GM12872 (cell line): ENCODE data around the gene SLC2A4RG.

ENCODE experiments used
- CTCF ChIP-seq: IDR thresholded peaks from 3 replicates; pipeline ENCODE4 v1.5.1; 2011; ENCODE audit warnings: low read depth, mild to moderate bottlenecking, low read length, moderate library complexity; ENCODE audit not compliant: insufficient read depth

The SLC2A4RG gene

GRCh38 chr20:63742381-63743024 is 2.9 kb downstream of the SLC2A4RG start:
- TF ChIP-seq CTCF, result no peak

GRCh38 chr20:63743210-63743970 is 3.8 kb downstream of the SLC2A4RG start:
- TF ChIP-seq CTCF, result no peak

GRCh38 chr20:63744158-63744557 is 4.6 kb downstream of the SLC2A4RG start:
- no peak for TF ChIP-seq CTCF

GRCh38 chr20:63744574-63745423 is 5.2 kb downstream of the SLC2A4RG start:
- no peak for TF ChIP-seq CTCF

GRCh38 chr20:63745424-63745805 is 5.8 kb downstream of the SLC2A4RG start:
- no peak for TF ChIP-seq CTCF

GRCh38 chr20:63745961-63746731 is 6.6 kb downstream of the SLC2A4RG start:
- no peak for TF ChIP-seq CTCF

GRCh38 chr20:63746751-63747315 is 7.3 kb downstream of the SLC2A4RG start:
- TF ChIP-seq CTCF, result no peak
